ACC112 (cell line): ENCODE data around the gene LCTL.

Source experiments
- H2AFZ ChIP-seq: fragments of 200-600 bp; sonication (generic); one replicate; pipeline ENCODE4 v1.6.0; 2017; ENCODE audit warnings: antibody characterized with exemption, low read length; ENCODE audit not compliant: unreplicated experiment
- H3K27ac ChIP-seq: fragments of 200-600 bp; sonication (generic); 2 replicates; pipeline ENCODE4 v1.5.1; 2014; ENCODE audit warnings: low read depth, mild to moderate bottlenecking, antibody characterized with exemption, low read length, moderate library complexity
- H3K27me3 ChIP-seq: fragments of 200-600 bp; sonication (generic); 2 replicates; pipeline ENCODE4 v1.6.1; 2014; ENCODE audit warnings: mild to moderate bottlenecking, antibody characterized with exemption, low read length, moderate library complexity, mixed read lengths; ENCODE audit not compliant: insufficient read depth
- H3K36me3 ChIP-seq: fragments of 200-600 bp; sonication (generic); 2 replicates; pipeline ENCODE4 v1.6.1; 2016; ENCODE audit warnings: mild to moderate bottlenecking, antibody characterized with exemption, low read length, moderate library complexity, mixed read lengths; ENCODE audit not compliant: insufficient read depth
- H3K4me1 ChIP-seq: fragments of 200-600 bp; sonication (generic); one replicate; pipeline ENCODE4 v1.6.1; 2016; ENCODE audit warnings: low read length, mixed read lengths; ENCODE audit not compliant: insufficient read depth, unreplicated experiment, control insufficient read depth
- H3K4me3 ChIP-seq: fragments of 200-600 bp; sonication (generic); 2 replicates; pipeline ENCODE4 v1.5.1; 2014; ENCODE audit warnings: mild to moderate bottlenecking, low read depth, low read length
- H3K79me2 ChIP-seq: fragments of 200-600 bp; sonication (generic); one replicate; pipeline ENCODE4 v1.6.0; 2016; ENCODE audit warnings: low read length; ENCODE audit not compliant: control insufficient read depth, unreplicated experiment, insufficient read depth

The LCTL gene

GRCh38 chr15:66601521-66601920 is 35.7 kb upstream of the LCTL start:
- no peak overlapping the region for H2AFZ ChIP-seq
- H3K4me1 ChIP-seq = no peaks in the 10 kb centered on the region
- H3K36me3 ChIP-seq = no peaks in the 10 kb centered on the region
- H3K27ac ChIP-seq = no peak overlapping the region
- H3K27me3 ChIP-seq = no peaks in the 10 kb centered on the region
- H3K4me3 ChIP-seq = no peak overlapping the region
- H3K79me2 ChIP-seq = no peaks in the 10 kb centered on the region

GRCh38 chr15:66600240-66600627 is 34.4 kb upstream of the LCTL start:
- Histone ChIP-seq H3K36me3 (no peaks in the 10 kb centered on the region), H3K27ac (no peak overlapping the region), H2AFZ (no peak overlapping the region), H3K4me1 (peaks cover 5% of the 10 kb centered on the region), H3K27me3 (no peaks in the 10 kb centered on the region), H3K79me2 (no peaks in the 10 kb centered on the region), H3K4me3 (no peak overlapping the region)

- no peaks in the 10 kb centered on the region for H3K79me2 ChIP-seq
- peaks cover 5% of the 10 kb centered on the region for H3K4me1 ChIP-seq
- H3K27ac ChIP-seq = no peak overlapping the region
- no peaks in the 10 kb centered on the region for H3K27me3 ChIP-seq
- H3K36me3 ChIP-seq = no peaks in the 10 kb centered on the region
- no peak overlapping the region for H2AFZ ChIP-seq
- H3K4me3 ChIP-seq = no peak overlapping the region
Measured at GRCh38 chr15:66599536-66600239, 33.9 kb upstream of the LCTL start.

GRCh38 chr15:66598095-66598815 is 32.5 kb upstream of the LCTL start:
- no peaks in the 10 kb centered on the region for H3K36me3 ChIP-seq
- no peak overlapping the region for H3K27ac ChIP-seq
- H2AFZ ChIP-seq = no peak overlapping the region
- H3K79me2 ChIP-seq = no peaks in the 10 kb centered on the region
- no peak overlapping the region for H3K4me3 ChIP-seq
- H3K4me1 ChIP-seq = peaks cover 5% of the 10 kb centered on the region
- H3K27me3 ChIP-seq = no peaks in the 10 kb centered on the region

- H3K4me1 ChIP-seq = peaks cover 5% of the 10 kb centered on the region
- H2AFZ ChIP-seq = no peak overlapping the region
- H3K4me3 ChIP-seq = no peak overlapping the region
- no peak overlapping the region for H3K27ac ChIP-seq
- no peaks in the 10 kb centered on the region for H3K36me3 ChIP-seq
- no peaks in the 10 kb centered on the region for H3K27me3 ChIP-seq
- no peaks in the 10 kb centered on the region for H3K79me2 ChIP-seq
Measured at GRCh38 chr15:66595931-66596545, 30.2 kb upstream of the LCTL start.

GRCh38 chr15:66595332-66595731 is 29.5 kb upstream of the LCTL start:
- Histone ChIP-seq H3K27ac (no peak overlapping the region), H3K36me3 (no peaks in the 10 kb centered on the region), H2AFZ (no peak overlapping the region), H3K27me3 (peaks cover 3% of the 10 kb centered on the region; the same call in 1 of the 2 replicates), H3K4me3 (no peak overlapping the region), H3K79me2 (no peaks in the 10 kb centered on the region), H3K4me1 (peaks cover 5% of the 10 kb centered on the region)

GRCh38 chr15:66594836-66595235 is 29.0 kb upstream of the LCTL start:
- Histone ChIP-seq H3K27me3 (peaks cover 3% of the 10 kb centered on the region; the same call in 1 of the 2 replicates), H3K36me3 (no peaks in the 10 kb centered on the region), H3K79me2 (no peaks in the 10 kb centered on the region), H3K27ac (no peak overlapping the region), H3K4me3 (no peak overlapping the region), H3K4me1 (peaks cover 5% of the 10 kb centered on the region), H2AFZ (no peak overlapping the region)

GRCh38 chr15:66594344-66594743 is 28.5 kb upstream of the LCTL start:
- Histone ChIP-seq H3K4me3 (no peak overlapping the region), H3K79me2 (no peaks in the 10 kb centered on the region), H3K27ac (no peak overlapping the region), H3K27me3 (peaks cover 3% of the 10 kb centered on the region; the same call in 1 of the 2 replicates), H2AFZ (no peak overlapping the region), H3K4me1 (peaks cover 5% of the 10 kb centered on the region), H3K36me3 (no peaks in the 10 kb centered on the region)

GRCh38 chr15:66593219-66593780 is 27.5 kb upstream of the LCTL start:
- Histone ChIP-seq H3K36me3 (no peaks in the 10 kb centered on the region), H3K4me3 (no peak overlapping the region), H3K27me3 (peaks cover 3% of the 10 kb centered on the region; the same call in 1 of the 2 replicates), H2AFZ (no peak overlapping the region), H3K4me1 (peaks cover 5% of the 10 kb centered on the region), H3K79me2 (no peaks in the 10 kb centered on the region), H3K27ac (no peak overlapping the region)

- H3K4me1 ChIP-seq = peaks cover 5% of the 10 kb centered on the region
- no peak overlapping the region for H3K4me3 ChIP-seq
- no peak overlapping the region for H2AFZ ChIP-seq
- peaks cover 3% of the 10 kb centered on the region; the same call in 1 of the 2 replicates for H3K27me3 ChIP-seq
- H3K79me2 ChIP-seq = no peaks in the 10 kb centered on the region
- no peaks in the 10 kb centered on the region for H3K36me3 ChIP-seq
- H3K27ac ChIP-seq = no peak overlapping the region
Measured at GRCh38 chr15:66592505-66593218, 26.9 kb upstream of the LCTL start.
